ENCODE data around the gene CAMK4. TPM values are rescaled to one million over a fixed set of nuclear protein-coding genes. Genes with fewer than 3 reads are reported as not detected.

CAMK4 gene
- total RNA-seq, 4 donors from 2014 or later, result 0.45 to 2.5 (median 1.4) TPM

DNA sequence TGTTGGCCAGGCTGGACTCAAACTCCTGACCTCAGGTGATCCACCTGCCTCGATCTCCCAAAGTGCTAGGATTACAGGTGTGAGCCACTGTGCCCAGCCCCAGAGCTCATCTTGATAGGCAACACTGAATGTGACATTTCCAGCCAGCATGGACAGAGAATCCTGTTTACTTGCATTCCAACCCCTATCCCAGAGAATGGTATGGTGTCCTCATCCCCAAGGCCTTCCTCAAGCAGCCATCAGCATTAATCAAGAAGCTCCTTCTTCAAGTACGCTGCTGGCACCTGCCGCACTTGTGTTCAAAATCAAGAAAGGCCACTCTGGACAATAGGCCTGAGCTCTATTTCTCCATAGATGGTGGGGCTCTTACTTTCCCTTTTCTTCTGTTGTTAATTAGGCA lies 247.9 kb downstream of the CAMK4 start:
- intact Hi-C loops (cut with DNase I), result no loop called here
- Histone ChIP-seq H3K36me3 (no peaks in the 10 kb centered on the region), H3K27me3 (no peaks in the 10 kb centered on the region), H3K4me3 (replicated peaks in 1 of 3) (no peak overlapping the region), H3K4me1 (no peaks in the 10 kb centered on the region), H3K9me3 (no peaks in the 10 kb centered on the region), H3K27ac (no peak overlapping the region)
- DNase-seq, result no peak
- WGBS, 2 donors, result 94 to 96% methylated on average over 3 of the region's 3 CpGs
- TF ChIP-seq POLR2A (IDR thresholded peaks at IDR 0.05), result no peak

DNA sequence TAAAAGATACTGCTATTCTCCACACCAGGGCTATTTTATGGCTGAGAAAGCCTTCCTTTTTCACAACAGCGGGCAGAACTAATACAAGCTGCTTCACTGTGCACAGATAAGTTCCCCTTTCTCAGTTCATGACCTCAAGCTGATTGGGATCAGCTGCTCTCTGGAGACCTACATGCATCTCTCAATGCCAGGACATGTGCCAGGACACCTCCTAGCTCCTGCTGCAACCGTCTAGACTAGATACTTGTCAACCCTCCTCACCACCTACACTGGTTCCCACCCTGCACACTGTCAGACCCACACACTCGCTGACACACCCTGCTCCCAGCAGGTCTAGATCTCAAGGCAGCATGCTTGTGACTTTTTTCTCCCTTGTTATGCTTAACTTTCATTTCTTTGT lies 248.4 kb downstream of the CAMK4 start:
- Histone ChIP-seq H3K36me3 (no peaks in the 10 kb centered on the region), H3K27me3 (no peaks in the 10 kb centered on the region), H3K9me3 (no peaks in the 10 kb centered on the region), H3K4me3 (replicated peaks in 1 of 3) (no peak overlapping the region), H3K27ac (no peak overlapping the region), H3K4me1 (no peaks in the 10 kb centered on the region)
- TF ChIP-seq, protein P1, sequence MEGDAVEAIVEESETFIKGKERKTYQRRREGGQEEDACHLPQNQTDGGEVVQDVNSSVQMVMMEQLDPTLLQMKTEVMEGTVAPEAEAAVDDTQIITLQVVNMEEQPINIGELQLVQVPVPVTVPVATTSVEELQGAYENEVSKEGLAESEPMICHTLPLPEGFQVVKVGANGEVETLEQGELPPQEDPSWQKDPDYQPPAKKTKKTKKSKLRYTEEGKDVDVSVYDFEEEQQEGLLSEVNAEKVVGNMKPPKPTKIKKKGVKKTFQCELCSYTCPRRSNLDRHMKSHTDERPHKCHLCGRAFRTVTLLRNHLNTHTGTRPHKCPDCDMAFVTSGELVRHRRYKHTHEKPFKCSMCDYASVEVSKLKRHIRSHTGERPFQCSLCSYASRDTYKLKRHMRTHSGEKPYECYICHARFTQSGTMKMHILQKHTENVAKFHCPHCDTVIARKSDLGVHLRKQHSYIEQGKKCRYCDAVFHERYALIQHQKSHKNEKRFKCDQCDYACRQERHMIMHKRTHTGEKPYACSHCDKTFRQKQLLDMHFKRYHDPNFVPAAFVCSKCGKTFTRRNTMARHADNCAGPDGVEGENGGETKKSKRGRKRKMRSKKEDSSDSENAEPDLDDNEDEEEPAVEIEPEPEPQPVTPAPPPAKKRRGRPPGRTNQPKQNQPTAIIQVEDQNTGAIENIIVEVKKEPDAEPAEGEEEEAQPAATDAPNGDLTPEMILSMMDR (IDR thresholded peaks at IDR 0.05), result no peak
- TF ChIP-seq POLR2A (IDR thresholded peaks at IDR 0.05), result no peak
- no peak for DNase-seq
- 74 to 75% methylated on average over 3 of the region's 3 CpGs for WGBS, 2 donors
- intact Hi-C loops (cut with DNase I), result no loop called here

DNA sequence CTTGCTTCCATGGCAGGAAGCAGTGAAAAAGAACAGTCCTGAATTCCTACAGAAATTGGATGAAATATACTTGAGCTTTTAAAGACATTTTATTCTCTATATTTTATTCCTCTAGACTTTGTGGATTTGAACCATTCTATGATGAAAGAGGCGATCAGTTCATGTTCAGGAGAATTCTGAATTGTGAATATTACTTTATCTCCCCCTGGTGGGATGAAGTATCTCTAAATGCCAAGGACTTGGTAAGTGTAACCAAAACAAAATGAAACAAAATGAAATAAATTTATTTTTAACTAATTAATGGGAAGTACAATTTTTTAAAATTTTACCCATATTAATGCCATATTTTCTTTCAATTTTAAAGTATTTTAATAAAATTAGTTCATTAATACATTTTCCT lies 254.1 kb downstream of the CAMK4 start:
- no peaks in the 10 kb centered on the region for H3K27me3 ChIP-seq
- H3K27ac ChIP-seq, result no peak overlapping the region
- no peak for DNase-seq
- TF ChIP-seq POLR2A (IDR thresholded peaks at IDR 0.05), result no peak
- TF ChIP-seq, protein P1 (IDR thresholded peaks at IDR 0.05), result no peak
- no peak overlapping the region for H3K4me3 ChIP-seq (replicated peaks in 1 of 3)
- no peaks in the 10 kb centered on the region for H3K4me1 ChIP-seq
- no peaks in the 10 kb centered on the region for H3K9me3 ChIP-seq
- H3K36me3 ChIP-seq, result no peaks in the 10 kb centered on the region
- 84 to 94% methylated on average over 1 of the region's 1 CpG for WGBS, 2 donors
- intact Hi-C loops (cut with DNase I), result no loop called here

DNA sequence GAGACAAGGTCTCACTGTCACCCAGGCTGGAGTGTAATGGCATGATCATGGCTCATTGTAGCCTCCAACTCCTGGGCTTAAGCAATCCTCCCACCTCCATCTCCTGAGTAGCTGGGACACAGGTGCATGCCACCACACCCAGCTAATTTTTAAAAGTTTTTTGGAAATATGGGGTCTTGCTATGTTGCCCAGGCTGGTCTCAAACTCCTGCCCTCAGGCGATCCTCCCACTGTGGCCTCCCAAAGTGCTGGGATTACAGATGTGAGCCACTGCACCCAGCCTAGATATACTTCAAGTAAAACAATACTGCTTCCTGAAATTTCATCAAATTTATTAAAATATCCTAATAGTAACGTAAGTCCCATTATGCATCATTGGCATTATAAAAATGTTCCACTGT lies 254.7 kb downstream of the CAMK4 start:
- H3K4me3 ChIP-seq (replicated peaks in 1 of 3), result no peak overlapping the region
- TF ChIP-seq, protein P1 (IDR thresholded peaks at IDR 0.05), result no peak
- TF ChIP-seq POLR2A (IDR thresholded peaks at IDR 0.05), result no peak
- no peaks in the 10 kb centered on the region for H3K27me3 ChIP-seq
- no peak overlapping the region for H3K27ac ChIP-seq
- 98 to 100% methylated on average over 2 of the region's 2 CpGs for WGBS, 2 donors
- DNase-seq, result no peak
- no peaks in the 10 kb centered on the region for H3K36me3 ChIP-seq
- intact Hi-C loops (cut with DNase I), result no loop called here
- H3K9me3 ChIP-seq, result no peaks in the 10 kb centered on the region
- no peaks in the 10 kb centered on the region for H3K4me1 ChIP-seq

DNA sequence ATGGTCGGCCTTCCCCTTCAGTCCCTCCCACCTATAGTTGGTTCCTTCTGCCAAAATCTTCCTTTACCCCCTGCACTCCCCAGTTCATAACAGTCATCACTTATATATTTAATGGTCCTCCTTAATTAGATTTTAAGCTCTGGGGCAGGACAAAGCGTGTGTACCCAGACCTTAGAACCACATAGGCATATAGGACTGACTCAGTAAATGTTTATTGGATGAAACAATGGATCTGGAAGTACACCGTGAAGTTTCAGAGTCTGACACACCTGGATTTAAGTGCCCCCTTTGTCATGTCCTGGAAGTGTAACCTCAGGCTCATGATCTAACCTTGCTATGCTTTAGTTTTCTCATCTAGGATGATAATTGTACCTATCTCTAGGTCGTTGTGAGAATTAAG lies 256.2 kb downstream of the CAMK4 start:
- no peaks in the 10 kb centered on the region for H3K4me1 ChIP-seq
- intact Hi-C loops (cut with DNase I), result no loop called here
- no peaks in the 10 kb centered on the region for H3K36me3 ChIP-seq
- no peak for DNase-seq
- TF ChIP-seq POLR2A (IDR thresholded peaks at IDR 0.05), result no peak
- H3K4me3 ChIP-seq (replicated peaks in 1 of 3), result no peak overlapping the region
- H3K27ac ChIP-seq, result no peak overlapping the region
- 64 to 67% methylated on average over 4 of the region's 4 CpGs for WGBS, 2 donors
- H3K9me3 ChIP-seq, result no peaks in the 10 kb centered on the region
- H3K27me3 ChIP-seq, result no peaks in the 10 kb centered on the region

DNA sequence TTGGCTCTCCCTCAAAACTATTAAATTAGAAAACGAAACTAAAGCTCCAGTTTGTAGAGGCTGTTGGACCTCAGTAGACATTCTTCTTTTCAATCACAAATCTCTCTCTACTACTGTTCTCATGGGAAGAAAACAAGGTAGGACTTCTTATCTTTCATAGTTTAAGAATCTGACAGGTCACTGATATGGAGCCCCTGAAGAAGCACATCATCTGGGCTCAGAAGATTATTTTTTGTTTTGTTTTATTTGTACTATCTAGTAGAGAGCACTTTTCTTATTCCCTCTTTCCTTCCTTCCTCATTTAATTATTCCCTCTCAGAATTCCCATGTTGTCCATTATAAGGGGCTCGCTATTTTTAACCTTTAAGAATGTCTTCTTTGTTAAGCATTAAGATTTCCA lies 261.9 kb downstream of the CAMK4 start:
- intact Hi-C loops (cut with DNase I), result no loop called here
- Histone ChIP-seq H3K27ac (no peak overlapping the region), H3K9me3 (no peaks in the 10 kb centered on the region), H3K36me3 (no peaks in the 10 kb centered on the region), H3K4me3 (replicated peaks in 1 of 3) (no peak overlapping the region), H3K4me1 (no peaks in the 10 kb centered on the region), H3K27me3 (no peaks in the 10 kb centered on the region)
- WGBS, 2 donors, result 70 to 72% methylated on average over 2 of the region's 2 CpGs
- no peak for TF ChIP-seq POLR2A (IDR thresholded peaks at IDR 0.05)
- TF ChIP-seq, protein P1 (IDR thresholded peaks at IDR 0.05), result no peak
- no peak for DNase-seq

Data from thyroid gland (tissue), 4 donors.